Duodenal mucosa (tissue), 2 donors: ENCODE measurements around the gene CPED1.

ENCODE experiments used
- H3K27ac ChIP-seq: one replicate; pipeline ENCODE4 v1.7.0; 2013; ENCODE audit warnings: low read depth, low read length
- H3K27me3 ChIP-seq, 2 donors: one replicate each; pipeline ENCODE4 v1.7.0; 2013; ENCODE audit warnings: low read length in 2 of 2, control low read depth in 1 of 2; ENCODE audit not compliant: insufficient read depth in 2 of 2, control insufficient read depth in 1 of 2
- H3K36me3 ChIP-seq, 2 donors: one replicate each; pipeline ENCODE4 v1.7.0; 2013; ENCODE audit warnings: low read length in 2 of 2, control low read depth in 1 of 2; ENCODE audit not compliant: insufficient read depth in 2 of 2, control insufficient read depth in 1 of 2
- H3K4me1 ChIP-seq, 2 donors: one replicate each; pipeline ENCODE4 v1.7.0; 2013; ENCODE audit warnings: low read length in 2 of 2, control low read depth in 1 of 2; ENCODE audit not compliant: insufficient read depth in 2 of 2, control insufficient read depth in 1 of 2
- H3K4me3 ChIP-seq, 2 donors: one replicate each; pipeline ENCODE4 v1.7.0; 2013; ENCODE audit warnings: low read length in 2 of 2, low read depth in 1 of 2
- H3K9ac ChIP-seq, 2 donors: one replicate each; pipeline ENCODE4 v1.7.0; 2013; ENCODE audit warnings: low read length in 2 of 2, low read depth in 1 of 2
- H3K9me3 ChIP-seq, 2 donors: one replicate each; pipeline ENCODE4 v1.7.0; 2013; ENCODE audit warnings: low read length in 2 of 2, control low read depth in 1 of 2; ENCODE audit not compliant: control insufficient read depth in 1 of 2

The CPED1 gene

DNA sequence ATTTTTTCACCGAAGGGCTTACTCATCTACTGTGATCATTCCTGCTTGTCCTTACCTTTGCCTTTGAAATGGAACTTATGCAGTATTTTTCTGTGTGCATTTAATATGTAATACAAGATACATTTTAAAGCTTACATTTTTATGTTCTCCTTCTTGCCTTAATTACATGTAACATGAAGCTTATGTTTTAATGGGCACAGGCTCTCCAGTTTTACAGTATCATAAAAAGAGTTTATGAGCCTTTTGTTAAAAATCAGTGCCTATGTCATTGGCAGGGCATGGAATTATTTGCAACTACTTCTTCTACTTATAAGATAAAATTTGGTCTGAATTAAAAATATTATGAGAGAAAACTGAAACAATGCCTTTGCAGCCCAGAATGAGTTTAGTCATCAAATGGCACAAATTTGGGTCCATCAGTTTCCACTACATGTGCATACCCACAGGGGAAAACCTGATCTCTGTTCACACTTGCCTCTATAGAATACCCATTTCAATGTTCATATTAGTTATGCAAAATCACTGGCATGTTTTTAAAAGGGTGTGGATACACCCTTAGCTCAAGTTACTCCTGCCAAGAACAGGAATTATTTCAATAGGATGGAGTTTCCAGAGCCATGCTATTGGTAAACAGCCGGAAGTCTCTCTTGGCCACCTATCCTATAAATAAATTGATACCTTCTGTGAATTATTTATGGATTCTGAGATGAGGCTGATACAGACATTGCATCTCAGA lies 312.3 kb downstream of the CPED1 start:
- Histone ChIP-seq H3K4me3 (no peak overlapping the region), H3K36me3 (no peaks in the 10 kb centered on the region), H3K9ac (no peak overlapping the region), H3K9me3 (no peaks in the 10 kb centered on the region), H3K27me3 (no peaks in the 10 kb centered on the region), H3K4me1 (no peaks in the 10 kb centered on the region), H3K27ac (no peak overlapping the region)

DNA sequence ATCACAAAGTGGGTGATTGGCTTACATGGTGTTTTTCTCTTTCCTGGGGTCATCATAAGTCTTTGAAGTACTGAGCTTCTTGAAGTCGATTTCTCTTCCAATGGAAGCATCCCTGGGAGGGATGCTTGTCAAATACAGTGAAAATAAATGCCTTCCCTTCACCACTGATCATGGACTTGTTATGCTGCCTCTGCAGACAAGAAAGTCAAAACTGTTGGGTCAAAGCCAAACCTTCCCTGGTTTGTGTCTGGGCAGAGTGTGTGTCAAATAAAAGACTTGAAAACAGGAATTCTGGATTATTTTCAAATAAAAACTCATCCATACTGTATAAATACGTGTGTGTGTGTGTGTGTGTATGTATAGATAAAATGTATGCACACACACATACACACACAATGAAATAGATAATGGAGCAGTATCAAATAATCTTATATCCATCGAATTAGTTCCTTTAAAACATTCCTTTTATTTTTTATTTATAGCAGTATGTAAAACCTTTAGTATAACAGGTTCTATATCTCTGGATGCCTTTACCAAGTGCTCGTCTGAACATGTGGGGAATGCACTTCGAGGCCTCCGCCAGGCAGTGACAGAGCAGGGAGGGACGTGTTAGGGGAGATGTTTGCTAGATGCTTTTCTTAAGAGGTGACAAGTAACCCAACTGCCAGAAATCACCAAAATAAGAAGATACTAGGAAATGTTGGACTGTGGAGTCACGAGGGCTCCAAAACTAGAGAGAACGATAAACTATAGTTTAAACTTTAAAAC lies 313.1 kb downstream of the CPED1 start:
- Histone ChIP-seq H3K27ac (no peak overlapping the region), H3K4me3 (no peak overlapping the region), H3K27me3 (no peaks in the 10 kb centered on the region), H3K36me3 (no peaks in the 10 kb centered on the region), H3K4me1 (no peaks in the 10 kb centered on the region), H3K9ac (no peak overlapping the region), H3K9me3 (no peaks in the 10 kb centered on the region)

DNA sequence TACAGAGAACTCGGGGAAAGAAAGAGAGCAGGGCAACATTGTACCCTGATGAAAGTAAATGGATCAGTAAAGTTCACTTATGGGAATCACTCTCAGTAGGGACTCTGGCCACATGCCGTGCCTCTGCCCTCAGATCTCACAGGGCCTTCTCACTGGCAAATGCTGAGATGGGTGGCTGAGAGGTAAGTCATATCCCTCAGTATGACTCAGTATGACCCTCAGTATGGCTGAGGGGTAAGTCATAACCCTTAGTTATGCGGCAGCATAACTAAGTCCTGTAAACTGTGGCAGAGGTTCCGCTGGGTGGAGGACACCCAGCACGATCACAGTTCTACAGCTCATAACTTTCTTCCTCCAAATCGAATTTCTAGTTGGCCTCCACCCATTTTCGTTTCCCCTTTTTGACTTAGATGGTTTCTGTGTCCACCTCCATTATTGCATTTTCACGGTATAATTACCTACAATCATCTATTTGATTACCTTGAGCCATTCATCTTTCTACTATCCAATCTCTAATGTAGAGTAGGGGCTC lies 313.8 kb downstream of the CPED1 start:
- no peak overlapping the region for H3K4me3 ChIP-seq
- no peaks in the 10 kb centered on the region for H3K36me3 ChIP-seq
- H3K9ac ChIP-seq, result no peak overlapping the region
- H3K4me1 ChIP-seq, result no peaks in the 10 kb centered on the region
- H3K27me3 ChIP-seq, result no peaks in the 10 kb centered on the region
- no peaks in the 10 kb centered on the region for H3K9me3 ChIP-seq
- H3K27ac ChIP-seq, result no peak overlapping the region

DNA sequence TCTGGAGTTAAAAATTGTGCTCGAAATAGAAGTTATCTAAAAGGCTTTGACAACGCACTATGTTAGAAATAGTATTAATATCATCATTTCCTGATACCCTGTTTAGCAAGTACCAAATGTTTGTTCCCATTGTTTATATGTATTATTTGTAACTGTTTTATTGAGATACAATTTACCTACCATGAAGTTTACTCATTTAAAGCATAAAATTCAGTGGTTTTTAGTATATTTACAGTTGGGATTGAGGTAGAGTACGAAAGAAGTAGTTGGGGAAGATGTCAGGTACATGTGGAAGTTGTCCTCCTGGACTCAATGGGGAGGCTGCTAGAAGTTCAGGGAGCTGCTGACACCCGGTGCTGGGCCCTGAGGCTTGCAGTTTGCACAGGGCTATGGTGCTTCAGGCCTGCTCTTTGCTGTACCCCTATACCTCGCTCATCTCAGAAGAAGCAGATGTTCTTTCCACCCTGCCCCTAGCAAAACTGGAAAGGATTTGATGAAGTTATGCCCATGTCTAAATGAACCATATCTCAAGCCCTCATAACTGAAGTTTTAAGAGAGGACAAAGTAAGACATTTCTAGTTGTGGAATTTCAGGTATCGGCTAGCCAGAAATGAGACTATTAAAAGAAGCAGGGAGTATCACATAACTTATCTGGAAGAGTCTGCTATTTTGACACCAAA lies 315.1 kb downstream of the CPED1 start:
- H3K27me3 ChIP-seq, result no peaks in the 10 kb centered on the region
- H3K27ac ChIP-seq, result no peak overlapping the region
- no peaks in the 10 kb centered on the region for H3K36me3 ChIP-seq
- no peaks in the 10 kb centered on the region for H3K4me1 ChIP-seq
- no peaks in the 10 kb centered on the region for H3K9me3 ChIP-seq
- no peak overlapping the region for H3K9ac ChIP-seq
- H3K4me3 ChIP-seq, result no peak overlapping the region

DNA sequence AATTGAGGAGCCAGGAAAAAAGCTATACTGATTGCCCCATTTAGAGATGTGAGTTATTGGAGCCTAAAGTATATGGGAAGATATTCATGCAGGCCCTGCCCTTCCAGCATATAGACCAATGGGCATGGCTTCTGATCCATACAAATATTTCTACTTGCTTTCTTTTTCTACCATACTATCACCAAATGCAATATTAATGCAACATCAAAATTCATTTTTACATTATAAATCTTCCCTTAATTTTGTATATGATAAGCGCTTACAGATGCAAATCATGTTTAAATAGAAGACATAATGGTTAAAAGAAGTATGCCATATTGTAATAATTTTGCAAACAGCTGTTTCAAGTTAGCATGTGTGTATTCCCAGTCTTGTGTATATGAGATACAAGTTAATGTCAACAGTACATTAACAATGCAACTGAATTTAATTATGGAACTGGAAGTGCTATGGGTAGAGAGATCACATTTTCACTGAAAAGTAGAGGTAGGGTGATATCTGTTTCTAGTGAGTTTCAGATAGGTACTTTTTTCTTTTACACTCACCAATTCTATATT lies 315.7 kb downstream of the CPED1 start:
- H3K36me3 ChIP-seq, result no peaks in the 10 kb centered on the region
- H3K27me3 ChIP-seq, result no peaks in the 10 kb centered on the region
- no peak overlapping the region for H3K9ac ChIP-seq
- H3K4me3 ChIP-seq, result no peak overlapping the region
- H3K27ac ChIP-seq, result no peak overlapping the region
- H3K4me1 ChIP-seq, result no peaks in the 10 kb centered on the region
- no peaks in the 10 kb centered on the region for H3K9me3 ChIP-seq

DNA sequence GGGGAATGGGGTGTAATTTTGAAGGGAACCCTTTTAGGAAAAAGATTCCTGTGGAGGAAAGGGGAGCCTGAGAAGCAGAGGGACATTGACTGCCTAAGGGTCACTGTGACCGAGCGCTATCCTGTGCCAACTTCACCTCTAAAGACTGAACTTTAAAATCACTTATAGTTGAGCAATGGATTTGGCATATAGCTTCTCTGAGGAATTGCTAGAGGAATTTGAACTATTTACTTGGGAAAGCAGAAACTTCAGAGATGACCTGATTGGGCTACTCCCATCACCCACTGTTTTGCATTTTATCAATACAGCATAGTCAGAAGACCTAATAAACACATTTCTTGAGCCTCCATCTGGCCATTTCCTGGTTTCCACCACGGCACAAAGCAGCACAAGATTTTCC lies 316.6 kb downstream of the CPED1 start:
- Histone ChIP-seq H3K27me3 (no peaks in the 10 kb centered on the region), H3K9ac (no peak overlapping the region), H3K4me3 (no peak overlapping the region), H3K9me3 (no peaks in the 10 kb centered on the region), H3K36me3 (no peaks in the 10 kb centered on the region), H3K4me1 (no peaks in the 10 kb centered on the region), H3K27ac (no peak overlapping the region)

DNA sequence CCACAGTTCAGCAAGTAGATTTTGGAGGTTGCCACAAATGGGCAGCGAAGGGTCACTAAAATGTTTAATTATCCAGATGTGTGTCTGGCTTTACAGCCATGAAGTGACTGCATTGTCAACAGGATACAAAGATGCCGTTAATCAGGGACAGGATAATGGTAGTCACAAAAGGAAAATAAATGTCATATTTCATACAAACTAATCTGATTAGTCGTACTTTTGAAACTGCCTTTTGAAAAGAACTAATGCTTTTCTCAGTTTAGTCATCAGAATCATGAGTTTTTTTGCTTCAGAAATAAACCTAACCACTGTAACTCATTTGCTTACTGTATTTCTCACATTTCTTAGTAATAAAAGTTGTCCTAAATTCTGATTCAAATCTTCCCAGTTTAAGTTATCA lies 318.1 kb downstream of the CPED1 start:
- Histone ChIP-seq H3K9me3 (no peaks in the 10 kb centered on the region), H3K36me3 (no peaks in the 10 kb centered on the region), H3K27ac (no peak overlapping the region), H3K9ac (no peak overlapping the region), H3K27me3 (no peaks in the 10 kb centered on the region), H3K4me3 (no peak overlapping the region), H3K4me1 (no peaks in the 10 kb centered on the region)

DNA sequence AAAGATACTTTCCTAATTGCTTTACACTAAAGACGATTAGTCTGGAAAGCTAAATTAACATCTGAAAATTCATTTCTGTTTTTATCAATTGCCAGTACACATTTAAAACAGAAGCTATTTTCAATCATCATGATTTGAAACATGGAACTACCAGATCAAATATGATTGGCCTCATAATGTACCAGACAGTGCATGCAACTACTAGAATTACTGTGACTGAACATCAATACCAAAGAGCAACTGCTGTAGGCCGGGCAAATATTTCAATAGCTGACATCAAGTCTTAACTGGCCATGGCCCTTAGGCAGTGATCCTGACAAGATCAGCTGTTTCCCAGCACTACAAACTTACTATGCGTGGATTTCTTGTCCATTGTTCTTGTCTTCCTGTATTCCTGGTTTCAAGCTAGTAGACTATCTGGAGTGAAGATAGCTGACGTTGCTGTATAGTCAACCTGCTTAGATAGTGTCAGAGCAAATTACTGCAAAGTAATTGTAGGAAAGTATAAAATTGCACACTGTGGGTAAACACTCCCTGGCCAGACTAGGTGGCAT lies 318.6 kb downstream of the CPED1 start:
- no peak overlapping the region for H3K27ac ChIP-seq
- H3K4me3 ChIP-seq, result no peak overlapping the region
- H3K36me3 ChIP-seq, result no peaks in the 10 kb centered on the region
- H3K9ac ChIP-seq, result no peak overlapping the region
- H3K4me1 ChIP-seq, result no peaks in the 10 kb centered on the region
- no peaks in the 10 kb centered on the region for H3K27me3 ChIP-seq
- no peaks in the 10 kb centered on the region for H3K9me3 ChIP-seq

DNA sequence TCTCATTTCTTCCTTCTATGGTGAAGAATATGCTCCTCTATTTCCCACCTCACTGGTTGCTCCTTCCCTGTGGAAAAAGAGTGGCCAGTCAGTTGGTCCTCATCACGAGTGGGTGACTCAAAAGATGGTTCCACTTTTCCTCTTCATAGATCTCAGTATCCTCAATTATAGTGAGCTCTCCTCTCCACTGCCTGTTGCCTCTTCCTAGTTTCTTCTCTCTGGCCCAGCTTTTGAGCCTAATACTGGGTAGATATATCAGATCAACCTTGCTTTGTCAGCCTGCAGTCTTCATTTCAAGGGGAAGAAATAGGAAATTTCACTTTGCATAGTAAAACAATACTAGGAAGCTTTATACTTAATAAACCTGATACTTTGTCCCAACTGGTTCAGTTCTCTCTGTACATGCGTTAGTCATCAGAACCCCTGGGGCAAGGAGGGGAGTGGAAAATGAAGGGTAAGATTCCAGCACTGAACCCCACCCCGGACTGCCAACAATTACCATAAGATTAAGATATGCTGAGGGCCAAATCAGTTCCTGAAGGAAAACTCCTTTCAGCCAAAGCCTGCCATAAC lies 324.8 kb downstream of the CPED1 start:
- no peak overlapping the region for H3K27ac ChIP-seq
- H3K27me3 ChIP-seq, result no peaks in the 10 kb centered on the region
- no peaks in the 10 kb centered on the region for H3K36me3 ChIP-seq
- no peaks in the 10 kb centered on the region for H3K9me3 ChIP-seq
- peak overlapping the region; percentile 3 to 16 for H3K4me3 ChIP-seq
- H3K4me1 ChIP-seq, result peaks cover 0 to 14% of the 10 kb centered on the region in 2 donors
- H3K9ac ChIP-seq, result no peak overlapping the region
